ENCODE results near the gene PKM. TPM values are rescaled to one million over a fixed set of nuclear protein-coding genes. Genes with fewer than 3 reads are reported as not detected.

PKM gene
- polyA plus RNA-seq, 12 donors, result 321 to 994 (median 713) TPM

- DNase-seq, result no peak
These were observed 25.7 kb downstream of the PKM start for GRCh38 chr15:72205273-72205672.

DNA sequence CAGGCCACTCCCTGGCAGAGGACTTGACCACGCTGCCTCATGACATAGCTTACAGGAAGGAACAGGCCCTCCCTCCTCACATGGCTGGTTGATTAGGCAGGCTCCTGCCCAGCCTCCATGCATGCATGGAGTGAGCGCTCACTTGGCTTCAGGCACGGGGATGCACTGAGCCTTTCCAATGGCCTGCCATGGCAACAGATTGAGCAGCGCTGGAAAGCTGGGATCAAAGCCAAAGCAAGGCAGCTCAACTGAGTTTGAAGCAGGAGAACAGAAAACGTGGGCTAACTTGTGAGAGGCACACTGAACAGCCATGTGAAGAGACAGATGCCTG is 27.5 kb downstream of the PKM start:
- DNase-seq, result peak; percentile 73

GRCh38 chr15:72202801-72203506 is 28.0 kb downstream of the PKM start:
- no peak for DNase-seq

GRCh38 chr15:72202302-72202701 is 28.7 kb downstream of the PKM start:
- DNase-seq, result no peak

DNA sequence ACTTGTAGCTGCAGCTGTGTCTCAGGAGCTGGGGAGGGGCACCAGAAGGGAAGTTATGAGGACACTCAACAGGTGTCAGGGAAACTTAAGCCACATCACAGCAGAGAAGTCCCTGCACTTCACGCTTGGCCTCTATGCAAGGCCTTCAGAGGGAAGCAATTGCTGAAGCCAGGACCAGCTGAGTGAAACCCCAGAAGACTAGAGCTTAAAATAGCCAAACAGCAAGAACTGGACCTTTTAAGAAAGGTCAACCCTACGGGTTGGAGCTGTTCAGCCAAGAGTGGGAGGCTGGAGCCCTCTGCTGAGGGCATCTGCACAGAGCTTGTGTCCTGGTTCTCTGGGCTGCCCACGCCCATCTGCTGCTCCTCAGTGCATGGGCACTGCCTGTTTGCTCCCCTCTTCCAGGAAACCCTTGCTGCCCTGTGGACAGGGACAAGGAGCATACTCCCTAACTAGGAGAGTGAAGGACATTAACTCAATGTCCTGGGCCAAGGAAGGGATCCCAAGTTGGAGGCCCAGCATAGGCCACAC is 29.5 kb downstream of the PKM start:
- no peak for DNase-seq

- DNase-seq, result no peak
These were observed 30.4 kb downstream of the PKM start for GRCh38 chr15:72200395-72201237.

DNA sequence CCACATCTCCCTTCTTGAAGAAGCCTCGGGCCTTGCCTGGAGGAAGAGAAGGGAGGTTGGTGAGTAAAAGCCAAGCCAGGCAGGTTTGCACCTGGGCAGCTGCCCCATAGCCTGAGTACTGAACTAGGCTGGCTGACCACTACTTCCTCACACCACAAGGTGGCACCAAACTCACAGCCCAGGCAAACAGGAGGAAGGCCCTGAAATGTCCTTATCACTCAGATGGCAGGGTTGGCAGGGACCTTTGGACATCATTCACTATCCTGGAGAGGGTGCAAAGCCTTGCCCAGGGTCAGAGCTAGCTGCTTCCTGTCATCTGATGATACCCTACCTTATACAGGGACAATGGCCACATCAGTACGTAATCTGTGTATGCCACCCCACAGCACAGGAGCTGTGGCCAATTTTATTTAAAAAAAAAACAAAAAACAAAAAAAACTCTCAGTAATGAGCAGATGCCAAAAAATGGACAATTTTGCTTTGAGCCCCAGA is 31.2 kb downstream of the PKM start:
- DNase-seq, result peak; percentile 70

DNA sequence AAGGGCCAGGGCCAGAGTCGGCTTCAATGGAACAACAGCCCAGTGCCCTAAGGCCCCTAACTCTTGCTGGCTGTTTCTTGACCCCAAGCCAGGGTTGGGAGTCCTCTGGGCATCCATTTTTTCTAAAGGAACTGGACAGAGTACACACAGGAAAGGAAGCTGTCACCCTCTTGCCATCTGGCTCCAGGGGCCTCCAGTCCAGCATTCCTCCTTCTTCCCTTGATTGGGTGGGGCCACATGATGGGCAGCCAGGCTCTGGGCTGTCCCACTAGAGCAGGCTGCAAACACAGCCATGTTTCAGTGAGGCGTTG is 31.8 kb downstream of the PKM start:
- no peak for DNase-seq

GRCh38 chr15:72198356-72199204 is 32.4 kb downstream of the PKM start:
- no peak for DNase-seq

DNA sequence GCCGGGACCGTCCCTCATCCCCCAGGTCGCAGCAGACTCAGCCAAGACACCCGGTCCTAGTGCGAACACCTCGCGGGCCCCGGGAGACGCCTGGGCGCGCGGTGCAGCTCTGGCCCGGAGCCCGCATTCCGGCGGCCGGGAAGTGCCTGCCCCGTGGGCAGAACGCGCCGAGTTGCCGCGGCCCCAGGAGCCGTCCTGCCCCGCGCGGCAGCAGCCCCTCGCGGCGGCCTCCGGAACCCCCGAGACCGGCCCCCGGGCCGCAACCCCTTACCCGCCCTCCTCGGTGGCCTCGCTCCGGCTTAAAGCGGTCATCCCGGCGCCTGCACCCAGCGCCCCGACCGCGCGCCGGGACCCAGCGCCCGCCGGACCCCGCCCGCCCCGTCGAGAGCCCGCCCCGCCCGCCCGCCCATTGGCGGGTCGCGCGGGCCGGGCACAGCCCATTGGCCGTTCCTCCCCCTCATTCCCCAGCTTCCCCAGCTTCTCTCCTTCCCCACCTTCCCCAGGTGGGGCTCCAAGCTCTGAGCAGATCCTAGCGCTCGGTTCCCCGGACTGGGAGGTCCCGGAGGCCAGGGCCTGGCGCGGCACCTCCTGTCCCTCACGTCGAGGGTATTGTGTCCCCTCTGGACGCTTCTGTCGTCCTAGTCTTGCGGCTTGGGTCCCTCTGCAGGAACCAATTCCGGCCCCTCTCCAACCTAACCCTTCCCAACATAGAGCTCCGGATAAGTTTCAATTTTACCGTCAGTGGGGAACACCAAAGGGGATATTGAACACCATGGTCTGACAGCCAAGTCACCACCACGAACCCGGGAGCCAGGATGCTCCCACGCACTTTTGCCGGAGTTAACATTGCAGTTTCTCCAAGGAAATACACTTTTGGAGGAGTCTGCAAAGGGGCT is 33.3 kb downstream of the PKM start, which contains the start of gene GRAMD2A:
GRAMD2A (minus strand) TSS at position 328 of the 896 bp plus-strand sequence.
- DNase-seq, result no peak

- no peak for DNase-seq
These were observed 33.9 kb downstream of the PKM start for GRCh38 chr15:72197041-72197459.

- no peak for DNase-seq
These were observed 34.5 kb downstream of the PKM start for GRCh38 chr15:72196409-72197040.

GRCh38 chr15:72195101-72195511 is 35.9 kb downstream of the PKM start:
- DNase-seq, result no peak

- no peak for DNase-seq
These were observed 37.1 kb downstream of the PKM start for GRCh38 chr15:72193836-72194396.

GRCh38 chr15:72192416-72192815 is 38.6 kb downstream of the PKM start:
- DNase-seq, result no peak

DNA sequence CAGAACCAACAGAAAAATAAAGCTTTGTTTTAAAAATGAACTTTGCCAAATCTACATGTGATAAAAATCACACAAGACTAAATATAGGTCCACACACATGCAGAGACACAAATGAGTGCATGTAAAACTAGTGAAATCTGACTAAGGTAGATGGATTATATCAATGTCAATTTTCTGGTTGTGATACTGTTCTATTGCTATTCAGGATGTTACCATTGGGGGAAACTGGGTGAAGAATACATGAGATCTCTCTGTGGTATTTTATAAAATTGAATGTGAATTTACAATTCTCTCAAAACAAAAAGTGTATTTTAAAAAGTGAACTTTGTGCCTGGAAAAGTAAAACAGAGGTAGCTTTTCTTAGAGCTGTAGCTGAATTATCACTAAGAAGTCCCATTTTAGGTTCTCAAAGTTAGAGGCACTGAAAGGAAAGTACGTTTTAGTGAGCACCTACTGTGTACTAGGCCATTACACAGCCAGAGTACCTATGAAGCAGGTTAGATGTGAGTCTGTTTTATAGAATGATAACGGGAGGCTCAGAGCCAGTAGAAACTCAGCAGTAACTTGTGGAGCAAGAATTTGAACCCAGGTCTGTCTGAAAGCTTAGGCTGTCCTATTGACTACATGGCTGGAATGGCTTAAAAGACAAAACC is 41.6 kb downstream of the PKM start:
- DNase-seq, result no peak

DNA sequence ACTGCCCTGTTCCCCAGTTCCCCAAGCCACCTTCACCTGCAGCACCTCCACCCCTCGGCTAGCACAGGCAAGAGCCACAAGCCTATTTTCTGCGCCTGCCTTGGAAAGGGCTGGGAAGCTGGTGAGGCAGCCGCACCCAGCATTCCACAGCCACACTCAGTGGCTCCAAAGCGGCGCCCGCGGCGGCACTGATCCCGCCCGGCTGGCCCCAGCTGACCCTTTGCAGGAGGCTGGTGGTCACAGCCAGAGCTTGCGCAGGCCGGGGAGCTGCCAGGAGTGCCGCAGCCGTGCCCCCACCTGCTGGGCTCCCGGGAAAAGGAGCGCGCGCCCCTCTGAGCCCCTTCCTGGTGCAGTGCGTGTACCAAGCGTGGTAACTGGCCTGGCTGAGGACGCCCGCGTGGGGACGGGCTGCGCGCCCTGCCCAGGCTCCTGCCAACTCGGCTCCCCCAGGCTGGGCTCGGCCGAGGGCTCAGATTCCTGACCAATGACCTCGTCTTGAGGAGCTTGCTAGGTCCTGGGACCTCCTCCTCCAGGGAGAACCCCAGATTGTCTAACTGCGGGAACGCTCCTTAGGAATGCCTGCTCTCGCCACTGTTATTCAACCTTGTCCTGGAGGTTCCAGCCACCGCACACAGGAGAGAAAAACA is 46.7 kb downstream of the PKM start:
- DNase-seq, result no peak

GRCh38 chr15:72183781-72184164 is 47.2 kb downstream of the PKM start:
- no peak for DNase-seq

DNA sequence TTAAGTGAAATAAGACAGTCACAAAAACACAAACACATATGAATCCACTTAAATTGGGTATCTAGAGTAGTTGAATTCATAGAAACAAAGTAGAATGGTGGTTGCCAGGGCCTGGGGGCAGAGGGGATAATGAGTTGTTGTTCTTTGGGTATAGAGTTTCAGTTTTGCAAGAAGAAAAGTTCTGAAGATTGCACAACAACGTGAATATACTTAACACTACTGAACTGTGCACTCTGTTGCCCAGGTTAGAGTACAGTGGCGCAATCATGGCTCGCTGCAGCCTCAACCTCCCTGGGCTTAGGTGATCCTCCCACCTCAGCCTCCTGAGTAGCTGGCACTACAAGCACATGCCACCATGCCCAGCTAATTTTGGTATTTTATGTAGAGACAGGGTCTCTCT is 48.3 kb downstream of the PKM start:
- no peak for DNase-seq

All from muscle of arm (tissue), 12 donors.